ENCODE data around the gene ABTB2. TPM values are rescaled to one million over a fixed set of nuclear protein-coding genes. Genes with fewer than 3 reads are reported as not detected.

Gene ABTB2
- total and polyA plus RNA-seq, 9 of the 15 experiments (the other 6 are each of a cell fraction or from before 2014, with no cell fraction given): 0.03 to 0.18 (median 0.12) TPM; not detected in 2

DNA sequence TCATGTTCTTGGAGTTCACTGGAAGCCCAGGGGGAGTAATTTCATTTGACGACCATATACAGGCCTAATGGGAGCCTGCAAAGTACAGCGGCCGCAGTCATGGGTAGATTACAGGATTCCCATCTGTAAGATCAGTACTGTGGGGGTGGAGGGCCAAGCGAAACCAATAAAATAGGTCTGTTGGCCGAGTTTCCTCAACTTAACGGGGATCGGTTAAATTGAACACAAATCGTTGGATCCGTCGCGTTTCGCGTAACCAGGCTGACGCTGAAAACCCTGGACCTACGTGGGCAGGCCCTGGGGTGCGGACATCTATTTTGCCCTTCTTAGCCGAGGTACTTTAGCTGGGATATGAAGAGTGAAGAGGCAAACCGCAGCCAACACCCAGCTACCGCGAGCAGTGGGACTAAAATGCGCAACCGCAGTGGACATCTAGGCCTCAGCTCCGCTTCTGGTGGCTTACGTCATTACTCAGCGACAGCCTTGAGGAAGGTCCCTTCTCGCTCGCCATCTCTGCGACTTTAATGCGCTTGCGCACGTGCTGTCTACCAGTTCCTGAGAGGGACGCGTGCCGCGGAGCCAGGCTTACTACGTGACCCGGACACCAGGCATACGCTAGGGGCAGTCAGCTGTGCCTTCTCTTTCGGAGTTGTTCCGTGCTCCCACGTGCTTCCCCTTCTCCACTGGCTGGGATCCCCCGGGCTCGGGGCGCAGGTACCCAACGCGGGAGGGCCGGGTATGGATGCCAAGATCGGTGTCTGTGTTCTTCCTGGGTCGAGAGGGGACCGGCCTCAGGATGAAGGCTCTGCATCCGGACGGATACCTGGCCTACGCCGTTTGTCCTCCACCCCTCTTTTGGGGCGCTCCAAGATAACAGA is 252.5 kb downstream of the ABTB2 start, which contains the start of gene NAT10 (continued):
- TF ChIP-seq FOXM1 (IDR thresholded peaks at IDR 0.05; ENCODE audit: low read depth) (0 out of 2 replicates have a peak, but pooled peaks have one; percentile 9), FOXM1 (CRISPR knock-in tag; IDR thresholded peaks at IDR 0.05; ENCODE audit: low read depth) (0 out of 2 replicates have a peak, but pooled peaks have one; percentile 42), RBM39 (optimal IDR thresholded peaks at IDR 0.05; ENCODE audit: low read depth, low read length) (peak; percentile 52), MXI1 (IDR thresholded peaks at IDR 0.05; ENCODE audit: low read depth, low read length) (peak; percentile 97), CHD1 (IDR thresholded peaks at IDR 0.05; ENCODE audit: low read length) (peak; percentile 59), ETV1 (tag; conservative IDR thresholded peaks at IDR 0.05; ENCODE audit: low read depth) (peak; percentile 25; the same call in 1 of the 2 replicates), CXXC5 (CRISPR knock-in tag; IDR thresholded peaks at IDR 0.05) (peak; percentile 91), KDM2B (CRISPR knock-in tag; IDR thresholded peaks at IDR 0.05) (peak; percentile 46; the same call in 1 of the 2 replicates), SAFB2 (IDR thresholded peaks at IDR 0.05; ENCODE audit: borderline replicate concordance, low read depth, low read length, severe bottlenecking) (no peak), RBM25 (IDR thresholded peaks at IDR 0.05; ENCODE audit: low read depth, low read length, severe bottlenecking) (no peak), BDP1 (IDR thresholded peaks at IDR 0.05; ENCODE audit: insufficient read depth, insufficient read length) (no peak), SMARCE1 (IDR thresholded peaks at IDR 0.05) (no peak), SMARCA5 (IDR thresholded peaks at IDR 0.05) (no peak), TGIF2 (CRISPR knock-in tag; IDR thresholded peaks at IDR 0.05) (no peak; the same call in 1 of the 2 replicates), PTTG1 (tag; IDR thresholded peaks at IDR 0.05; ENCODE audit: low read depth) (no peak), NCOA6 (IDR thresholded peaks at IDR 0.05) (no peak; the same call in 1 of the 2 replicates), RBM34 (IDR thresholded peaks at IDR 0.05; ENCODE audit: borderline replicate concordance, insufficient read depth, low read length) (no peak), TRIM28 (IDR thresholded peaks at IDR 0.05) (no peak; the same call in 1 of the 2 replicates), CHD2 (IDR thresholded peaks at IDR 0.05; ENCODE audit: low read depth, low read length) (peak; percentile 88), NFRKB (IDR thresholded peaks at IDR 0.05; ENCODE audit: low read depth) (0 out of 2 replicates have a peak, but pooled peaks have one; percentile 44)
- TF ChIP-seq, protein P1, sequence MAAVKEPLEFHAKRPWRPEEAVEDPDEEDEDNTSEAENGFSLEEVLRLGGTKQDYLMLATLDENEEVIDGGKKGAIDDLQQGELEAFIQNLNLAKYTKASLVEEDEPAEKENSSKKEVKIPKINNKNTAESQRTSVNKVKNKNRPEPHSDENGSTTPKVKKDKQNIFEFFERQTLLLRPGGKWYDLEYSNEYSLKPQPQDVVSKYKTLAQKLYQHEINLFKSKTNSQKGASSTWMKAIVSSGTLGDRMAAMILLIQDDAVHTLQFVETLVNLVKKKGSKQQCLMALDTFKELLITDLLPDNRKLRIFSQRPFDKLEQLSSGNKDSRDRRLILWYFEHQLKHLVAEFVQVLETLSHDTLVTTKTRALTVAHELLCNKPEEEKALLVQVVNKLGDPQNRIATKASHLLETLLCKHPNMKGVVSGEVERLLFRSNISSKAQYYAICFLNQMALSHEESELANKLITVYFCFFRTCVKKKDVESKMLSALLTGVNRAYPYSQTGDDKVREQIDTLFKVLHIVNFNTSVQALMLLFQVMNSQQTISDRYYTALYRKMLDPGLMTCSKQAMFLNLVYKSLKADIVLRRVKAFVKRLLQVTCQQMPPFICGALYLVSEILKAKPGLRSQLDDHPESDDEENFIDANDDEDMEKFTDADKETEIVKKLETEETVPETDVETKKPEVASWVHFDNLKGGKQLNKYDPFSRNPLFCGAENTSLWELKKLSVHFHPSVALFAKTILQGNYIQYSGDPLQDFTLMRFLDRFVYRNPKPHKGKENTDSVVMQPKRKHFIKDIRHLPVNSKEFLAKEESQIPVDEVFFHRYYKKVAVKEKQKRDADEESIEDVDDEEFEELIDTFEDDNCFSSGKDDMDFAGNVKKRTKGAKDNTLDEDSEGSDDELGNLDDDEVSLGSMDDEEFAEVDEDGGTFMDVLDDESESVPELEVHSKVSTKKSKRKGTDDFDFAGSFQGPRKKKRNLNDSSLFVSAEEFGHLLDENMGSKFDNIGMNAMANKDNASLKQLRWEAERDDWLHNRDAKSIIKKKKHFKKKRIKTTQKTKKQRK (IDR thresholded peaks at IDR 0.05; ENCODE audit: borderline replicate concordance, low read depth, low read length): no peak
- TF ChIP-seq, protein P2, sequence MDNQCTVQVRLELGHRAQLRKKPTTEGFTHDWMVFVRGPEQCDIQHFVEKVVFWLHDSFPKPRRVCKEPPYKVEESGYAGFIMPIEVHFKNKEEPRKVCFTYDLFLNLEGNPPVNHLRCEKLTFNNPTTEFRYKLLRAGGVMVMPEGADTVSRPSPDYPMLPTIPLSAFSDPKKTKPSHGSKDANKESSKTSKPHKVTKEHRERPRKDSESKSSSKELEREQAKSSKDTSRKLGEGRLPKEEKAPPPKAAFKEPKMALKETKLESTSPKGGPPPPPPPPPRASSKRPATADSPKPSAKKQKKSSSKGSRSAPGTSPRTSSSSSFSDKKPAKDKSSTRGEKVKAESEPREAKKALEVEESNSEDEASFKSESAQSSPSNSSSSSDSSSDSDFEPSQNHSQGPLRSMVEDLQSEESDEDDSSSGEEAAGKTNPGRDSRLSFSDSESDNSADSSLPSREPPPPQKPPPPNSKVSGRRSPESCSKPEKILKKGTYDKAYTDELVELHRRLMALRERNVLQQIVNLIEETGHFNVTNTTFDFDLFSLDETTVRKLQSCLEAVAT (IDR thresholded peaks at IDR 0.05): peak in 1 of 2 experiments; percentile 78; a peak in 2 of 4 replicates
- TF ChIP-seq, protein P3, sequence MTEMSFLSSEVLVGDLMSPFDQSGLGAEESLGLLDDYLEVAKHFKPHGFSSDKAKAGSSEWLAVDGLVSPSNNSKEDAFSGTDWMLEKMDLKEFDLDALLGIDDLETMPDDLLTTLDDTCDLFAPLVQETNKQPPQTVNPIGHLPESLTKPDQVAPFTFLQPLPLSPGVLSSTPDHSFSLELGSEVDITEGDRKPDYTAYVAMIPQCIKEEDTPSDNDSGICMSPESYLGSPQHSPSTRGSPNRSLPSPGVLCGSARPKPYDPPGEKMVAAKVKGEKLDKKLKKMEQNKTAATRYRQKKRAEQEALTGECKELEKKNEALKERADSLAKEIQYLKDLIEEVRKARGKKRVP (CRISPR knock-in tag; IDR thresholded peaks at IDR 0.05): peak; percentile 67; the same call in 1 of the 2 replicates

All from K562 (cell line).